ENCODE measurements around the gene MED17. TPM values are rescaled to one million over a fixed set of nuclear protein-coding genes. Genes with fewer than 3 reads are reported as not detected.

MED17 gene
- total and polyA plus RNA-seq, 10 of the 15 experiments (the other 5 are each of a cell fraction or from before 2014, with no cell fraction given): 7.3 to 38.7 (median 28.3) TPM

- Histone ChIP-seq H4K20me1 (ENCODE audit: control insufficient read depth, insufficient read depth) (no peaks in the 10 kb centered on the region), H3K4me2 (ENCODE audit: control insufficient read depth, insufficient read depth) (no peak overlapping the region), H2AFZ (ENCODE audit: control insufficient read depth, low read depth, low read length) (no peak overlapping the region), H3K36me3 (ENCODE audit: control insufficient read depth in 2 of 2, insufficient read depth in 2 of 2, low read length in 1 of 2) (no peaks in the 10 kb centered on the region), H3K27ac (ENCODE audit: control insufficient read depth, insufficient read depth) (no peak overlapping the region), H3K79me2 (ENCODE audit: control insufficient read depth, insufficient read depth, low read length) (no peaks in the 10 kb centered on the region), H3K27me3 (replicated peaks in 1 of 2; ENCODE audit: control insufficient read depth in 2 of 2, insufficient read depth in 2 of 2, low read length in 1 of 2) (no peaks in the 10 kb centered on the region), H3K9ac (ENCODE audit: control insufficient read depth, insufficient read depth, low read length) (no peak overlapping the region), H3K9me3 (replicated peaks; ENCODE audit: control insufficient read depth, insufficient read depth, low read length) (no peaks in the 10 kb centered on the region), H3K4me3 (no peak overlapping the region), H3K4me1 (ENCODE audit: control insufficient read depth, insufficient read depth, low read length) (no peaks in the 10 kb centered on the region)
- in situ Hi-C loops (cut with MboI): no loop called here
- ATAC-seq (no peak), DNase-seq (ENCODE audit: low read depth, low spot score) (no peak), FAIRE-seq (no peak)
- ChIA-PET POLR2A (no interaction called here), RAD21 (ENCODE audit: unreplicated experiment) (no interaction called here), SMC1A (ENCODE audit: uncharacterized antibody, unreplicated experiment) (no interaction called here), CTCF (no interaction called here)
- intact Hi-C loops (cut with micrococcal nuclease; ENCODE audit: unreplicated experiment): no loop called here
- 55% methylated on average over 4 of the region's 4 CpGs for WGBS (ENCODE audit: insufficient coverage, insufficient replicate concordance, low lambda C conversion rate, missing lambda C conversion rate)
- BruUV-seq (replicated peaks): no TSS peak
- TF ChIP-seq BMI1 (IDR thresholded peaks at IDR 0.05; ENCODE audit: borderline replicate concordance): no peak
- no peak for TF ChIP-seq GATAD2B (conservative IDR thresholded peaks at IDR 0.05; ENCODE audit: low read depth)
- TF ChIP-seq ATF2 (IDR thresholded peaks at IDR 0.05; ENCODE audit: low read length): no peak
- TF ChIP-seq EZH2 (IDR thresholded peaks at IDR 0.05; ENCODE audit: borderline replicate concordance, control insufficient read depth, low read depth, low read length): no peak
- no peak for TF ChIP-seq IKZF2 (IDR thresholded peaks at IDR 0.05)
- TF ChIP-seq TCF3 (IDR thresholded peaks at IDR 0.05; ENCODE audit: borderline replicate concordance, insufficient read depth, low read depth, low read length): no peak
- TF ChIP-seq USF1 (IDR thresholded peaks at IDR 0.05; ENCODE audit: borderline replicate concordance, extremely low read length, insufficient read depth, low read depth, low read length): no peak
- TF ChIP-seq NFXL1 (IDR thresholded peaks at IDR 0.05; ENCODE audit: borderline replicate concordance): no peak
- TF ChIP-seq ESRRA (IDR thresholded peaks at IDR 0.05; ENCODE audit: low read length): no peak
- TF ChIP-seq RBBP5 (conservative IDR thresholded peaks at IDR 0.05): no peak
- TF ChIP-seq MYB (IDR thresholded peaks at IDR 0.05; ENCODE audit: borderline replicate concordance, low read depth, low read length): no peak
- TF ChIP-seq SP1 (IDR thresholded peaks at IDR 0.05; ENCODE audit: low read depth, low read length): no peak
- no peak for TF ChIP-seq JUNB (IDR thresholded peaks at IDR 0.05)
- no peak for TF ChIP-seq RAD21 (IDR thresholded peaks at IDR 0.05; ENCODE audit: insufficient read depth, low read depth, low read length)
- TF ChIP-seq KAT2A (conservative IDR thresholded peaks at IDR 0.05; ENCODE audit: control insufficient read depth, low read depth, low read length): no peak
- no peak for TF ChIP-seq DPF2 (IDR thresholded peaks at IDR 0.05)
Measured at GRCh38 chr11:93823210-93823609, 39.1 kb downstream of the MED17 start.

Measured in GM12878 (cell line).